HUES64 (cell line): Measurements from ENCODE around the gene ABHD1.

Experiments
- H3K27ac ChIP-seq: 2 replicates; pipeline ENCODE4 v1.7.0; 2013; ENCODE audit warnings: low read depth, low read length, inconsistent platforms
- H3K27me3 ChIP-seq: 2 replicates; pipeline ENCODE4 v1.6.1; 2013; ENCODE audit warnings: mild to moderate bottlenecking, low read length; ENCODE audit not compliant: insufficient read depth
- H3K36me3 ChIP-seq: 2 replicates; pipeline ENCODE4 v1.6.1; 2013; ENCODE audit warnings: mild to moderate bottlenecking, low read length; ENCODE audit not compliant: insufficient read depth
- H3K4me1 ChIP-seq: 2 replicates; pipeline ENCODE4 v1.6.1; 2013; ENCODE audit warnings: mild to moderate bottlenecking, low read length, moderate library complexity; ENCODE audit not compliant: insufficient read depth
- H3K4me3 ChIP-seq: 2 replicates; pipeline ENCODE4 v1.5.1; 2013; ENCODE audit warnings: mild to moderate bottlenecking, low read length, moderate library complexity
- H3K9ac ChIP-seq: 2 replicates; pipeline ENCODE4 v1.6.1; 2013; ENCODE audit warnings: mild to moderate bottlenecking, low read depth, low read length
- H3K9me3 ChIP-seq: 2 replicates; pipeline ENCODE4 v1.6.1; 2013; ENCODE audit warnings: low read depth, low read length; ENCODE audit not compliant: insufficient read depth
- WGBS: fragments of 150-250, 120-280 bp; methylation state at CpG from one replicate; pipeline ENCODE4 v1.1.7; 2013; ENCODE audit warnings: missing lambda C conversion rate; 5-methylcytosine and 5-hydroxymethylcytosine counted together

ABHD1 gene

DNA sequence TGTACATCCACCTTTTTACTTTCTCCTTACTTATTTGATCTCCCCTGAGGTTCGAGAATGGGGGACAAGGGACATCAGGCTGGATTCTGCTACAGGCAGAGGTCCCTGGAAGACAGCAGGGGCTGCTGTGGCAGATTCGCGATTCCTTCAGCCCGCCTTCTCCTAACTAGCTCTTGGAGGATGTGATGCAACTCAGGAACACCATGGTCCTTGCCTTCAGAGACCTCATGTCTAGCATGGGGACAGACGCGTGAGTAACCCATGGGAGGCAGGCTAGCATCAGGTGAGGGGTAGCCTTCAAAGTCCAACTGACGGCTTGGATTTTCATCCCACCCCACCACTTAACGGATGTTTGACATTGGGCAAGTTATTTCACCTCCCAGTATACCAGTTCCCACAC lies 24.3 kb downstream of the ABHD1 start:
- no peak overlapping the region for H3K27ac ChIP-seq
- H3K4me3 ChIP-seq: no peak overlapping the region
- H3K36me3 ChIP-seq: no peaks in the 10 kb centered on the region
- H3K9me3 ChIP-seq: no peaks in the 10 kb centered on the region
- WGBS: 93% methylated on average over 8 of the region's 8 CpGs
- H3K27me3 ChIP-seq: no peaks in the 10 kb centered on the region
- no peaks in the 10 kb centered on the region for H3K4me1 ChIP-seq
- H3K9ac ChIP-seq: no peak overlapping the region

DNA sequence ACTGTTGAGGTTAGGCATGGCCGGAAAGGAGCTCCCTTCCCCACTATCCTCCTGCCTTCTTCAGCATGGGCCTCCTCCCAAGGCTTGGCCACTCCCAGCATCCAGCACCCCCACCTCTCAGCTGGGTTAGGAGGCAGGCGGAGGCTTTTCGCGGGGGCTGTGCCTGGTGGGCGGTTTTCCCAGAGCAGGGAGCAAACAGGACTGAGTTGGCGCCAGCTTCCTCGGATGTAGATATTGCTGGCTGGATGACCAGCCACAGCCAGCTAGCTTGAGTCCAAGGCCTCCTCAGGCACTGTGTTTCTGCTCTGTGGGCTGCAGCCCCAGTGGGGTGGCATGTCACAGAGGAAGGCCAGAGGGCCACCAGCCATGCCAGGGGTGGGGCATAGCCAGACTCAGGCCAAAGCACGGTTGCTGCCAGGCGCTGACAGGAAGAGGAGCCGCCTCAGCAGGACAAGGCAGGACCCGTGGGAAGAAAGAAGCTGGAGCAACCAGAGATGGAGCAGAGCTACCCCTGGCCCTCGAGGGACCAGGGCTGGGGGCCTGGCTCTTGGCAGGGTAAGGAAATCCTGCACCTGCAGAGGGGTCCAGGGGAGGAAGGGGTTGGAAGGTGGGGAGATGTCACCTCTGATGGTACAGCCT lies 25.3 kb downstream of the ABHD1 start, which contains the start of gene TCF23:
Gene TCF23, plus strand, starts transcription at position 204 of the 639 bp plus-strand sequence. Its CDS starts 130 bp downstream, at position 334.
- Histone ChIP-seq H3K4me1 (no peaks in the 10 kb centered on the region), H3K9ac (no peak within 1 kb of the TSS), H3K4me3 (no peak within 1 kb of the TSS), H3K9me3 (no peaks in the 10 kb centered on the region), H3K36me3 (no peaks in the 10 kb centered on the region), H3K27ac (no peak within 1 kb of the TSS), H3K27me3 (no peaks in the 10 kb centered on the region)
- WGBS: 89% methylated on average over 12 of the region's 12 CpGs

DNA sequence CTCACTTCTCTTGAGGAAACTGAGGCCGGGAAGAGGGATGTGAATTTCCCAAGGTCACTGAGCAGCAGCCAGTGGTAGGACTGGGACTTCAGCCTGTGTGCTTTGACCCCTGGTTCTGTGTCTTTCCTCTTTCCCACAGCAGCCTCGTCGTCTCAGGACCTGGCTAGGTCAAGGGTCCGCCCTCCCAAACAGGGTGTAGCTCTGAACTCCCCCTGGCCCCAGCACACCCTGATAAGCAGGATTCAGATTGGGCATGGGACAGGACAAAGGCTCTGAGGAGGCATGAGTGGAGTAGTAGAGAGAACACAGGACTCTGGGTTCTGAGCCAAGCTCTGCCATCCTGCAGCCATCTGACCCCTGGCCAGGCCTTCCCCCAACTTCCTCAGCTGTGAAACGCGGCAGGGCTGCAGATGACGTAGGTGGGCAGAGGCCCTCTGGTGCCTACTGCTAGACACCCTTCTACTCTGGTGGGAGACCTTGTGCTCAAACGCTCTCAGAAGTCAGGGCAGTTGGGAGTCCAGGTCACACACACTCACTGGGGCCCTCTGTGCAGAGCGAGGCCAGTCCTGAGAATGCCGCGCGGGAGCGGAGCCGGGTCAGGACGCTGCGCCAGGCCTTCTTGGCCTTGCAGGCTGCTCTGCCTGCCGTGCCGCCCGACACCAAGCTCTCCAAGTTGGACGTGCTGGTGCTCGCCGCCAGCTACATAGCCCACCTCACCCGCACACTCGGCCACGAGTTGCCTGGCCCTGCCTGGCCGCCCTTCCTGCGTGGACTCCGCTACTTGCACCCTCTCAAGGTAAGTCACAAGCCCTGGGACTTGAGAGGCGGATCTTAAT lies 26.2 kb downstream of the ABHD1 start:
- 94% methylated on average over 29 of the region's 29 CpGs for WGBS
- no peak overlapping the region for H3K27ac ChIP-seq
- H3K4me3 ChIP-seq: no peak overlapping the region
- H3K9ac ChIP-seq: no peak overlapping the region
- no peaks in the 10 kb centered on the region for H3K36me3 ChIP-seq
- H3K4me1 ChIP-seq: no peaks in the 10 kb centered on the region
- no peaks in the 10 kb centered on the region for H3K9me3 ChIP-seq
- no peaks in the 10 kb centered on the region for H3K27me3 ChIP-seq

DNA sequence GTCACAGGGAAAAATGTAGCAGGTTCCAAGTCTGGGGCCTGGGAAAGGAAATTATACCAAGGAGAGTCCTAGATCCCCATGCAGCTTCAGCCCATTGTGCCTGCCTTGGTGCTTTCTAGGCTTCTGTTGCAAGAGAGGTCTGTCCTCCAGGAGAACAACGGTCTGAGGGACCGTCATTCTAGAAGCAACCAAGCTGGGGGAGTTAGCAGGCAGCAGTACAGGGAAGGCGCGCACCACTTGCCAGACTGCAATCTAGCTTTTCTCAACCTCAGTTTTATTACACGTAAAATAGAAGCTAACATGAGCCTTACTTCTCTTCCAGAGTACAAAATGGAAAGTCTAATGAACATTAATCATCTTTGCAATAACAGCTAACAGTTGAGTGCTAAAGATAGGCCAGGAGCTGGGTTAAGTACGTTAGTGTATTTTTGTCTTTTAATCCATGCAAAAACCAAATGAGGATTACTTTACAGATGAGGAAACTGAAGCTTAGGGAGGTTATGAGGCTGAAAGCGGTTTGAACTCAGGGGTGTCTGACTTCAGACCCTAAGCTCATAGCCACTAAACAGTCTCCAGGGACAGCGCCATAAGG lies 27.1 kb downstream of the ABHD1 start:
- no peaks in the 10 kb centered on the region for H3K27me3 ChIP-seq
- no peak overlapping the region for H3K4me3 ChIP-seq
- no peaks in the 10 kb centered on the region for H3K4me1 ChIP-seq
- no peak overlapping the region for H3K9ac ChIP-seq
- H3K27ac ChIP-seq: no peak overlapping the region
- H3K9me3 ChIP-seq: no peaks in the 10 kb centered on the region
- no peaks in the 10 kb centered on the region for H3K36me3 ChIP-seq
- WGBS: 90% methylated on average over 7 of the region's 8 CpGs

DNA sequence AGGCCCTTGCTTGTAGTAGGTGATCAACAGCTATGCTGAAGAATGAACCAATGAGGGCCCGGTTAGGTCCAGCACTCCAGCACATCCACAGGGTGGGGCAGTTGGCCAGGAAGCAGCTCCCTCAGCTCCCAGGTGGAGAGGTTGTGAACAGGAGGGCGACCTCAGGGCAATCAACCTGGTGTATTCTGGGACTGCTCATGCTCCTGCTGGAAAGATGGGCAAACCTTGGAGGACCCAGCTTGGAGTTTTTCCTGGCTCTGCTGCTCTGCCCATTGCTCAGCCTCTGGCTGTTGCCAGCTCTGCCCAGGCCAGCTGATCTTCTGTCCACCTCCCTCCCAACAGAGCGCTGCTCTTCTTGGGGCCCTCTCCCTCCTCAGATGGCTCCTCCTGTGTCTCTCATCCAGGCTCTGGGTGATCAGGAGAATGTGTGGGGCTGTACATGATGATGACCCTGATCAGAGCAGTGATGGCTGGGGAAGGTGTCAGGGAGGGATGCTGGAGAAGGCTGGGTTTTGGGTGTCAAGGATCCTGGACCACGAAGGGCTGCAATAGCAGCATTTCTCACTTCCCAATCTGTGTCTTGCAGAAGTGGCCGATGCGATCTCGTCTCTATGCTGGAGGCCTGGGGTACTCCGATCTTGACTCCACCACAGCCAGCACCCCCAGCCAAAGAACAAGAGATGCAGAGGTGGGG lies 28.6 kb downstream of the ABHD1 start:
- 86% methylated on average over 8 of the region's 8 CpGs for WGBS
- Histone ChIP-seq H3K27me3 (no peaks in the 10 kb centered on the region), H3K4me1 (no peaks in the 10 kb centered on the region), H3K36me3 (no peaks in the 10 kb centered on the region), H3K9me3 (no peaks in the 10 kb centered on the region), H3K27ac (no peak overlapping the region), H3K9ac (no peak overlapping the region), H3K4me3 (no peak overlapping the region)

DNA sequence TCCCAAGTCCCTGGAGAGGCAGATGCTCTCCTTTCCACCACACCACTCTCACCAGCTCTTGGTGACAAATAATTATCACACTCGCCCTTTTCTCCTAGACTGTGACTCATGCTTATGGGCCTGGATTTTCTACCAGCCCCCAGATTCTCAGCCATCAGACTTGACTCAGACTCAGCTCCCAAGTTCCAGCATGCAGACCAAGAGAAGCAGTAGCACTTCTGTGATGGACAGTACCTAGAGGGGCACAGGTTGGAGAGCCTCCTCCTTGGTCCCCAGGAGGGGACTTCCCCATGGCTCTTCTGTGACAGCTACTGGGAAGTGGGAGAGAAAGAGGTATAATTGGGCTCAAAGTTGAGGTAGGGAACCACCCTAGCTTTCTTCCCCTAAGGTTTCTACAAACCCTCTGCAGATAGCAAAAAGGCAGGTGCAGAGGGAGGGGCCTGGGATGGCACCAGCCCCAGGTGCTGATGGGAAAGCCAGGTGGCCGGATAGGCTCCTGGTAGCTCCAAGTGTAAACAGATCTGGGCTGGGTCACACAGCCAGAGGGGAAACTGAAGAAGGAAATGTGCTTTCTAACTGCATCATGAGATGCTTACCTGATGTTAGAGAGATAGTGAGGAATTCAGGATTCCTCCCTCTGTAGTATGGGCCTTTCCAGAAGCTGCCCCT lies 29.3 kb downstream of the ABHD1 start:
- no peak overlapping the region for H3K4me3 ChIP-seq
- WGBS: 87% methylated on average over 2 of the region's 2 CpGs
- no peaks in the 10 kb centered on the region for H3K36me3 ChIP-seq
- no peaks in the 10 kb centered on the region for H3K9me3 ChIP-seq
- H3K27me3 ChIP-seq: no peaks in the 10 kb centered on the region
- no peaks in the 10 kb centered on the region for H3K4me1 ChIP-seq
- H3K27ac ChIP-seq: no peak overlapping the region
- no peak overlapping the region for H3K9ac ChIP-seq

DNA sequence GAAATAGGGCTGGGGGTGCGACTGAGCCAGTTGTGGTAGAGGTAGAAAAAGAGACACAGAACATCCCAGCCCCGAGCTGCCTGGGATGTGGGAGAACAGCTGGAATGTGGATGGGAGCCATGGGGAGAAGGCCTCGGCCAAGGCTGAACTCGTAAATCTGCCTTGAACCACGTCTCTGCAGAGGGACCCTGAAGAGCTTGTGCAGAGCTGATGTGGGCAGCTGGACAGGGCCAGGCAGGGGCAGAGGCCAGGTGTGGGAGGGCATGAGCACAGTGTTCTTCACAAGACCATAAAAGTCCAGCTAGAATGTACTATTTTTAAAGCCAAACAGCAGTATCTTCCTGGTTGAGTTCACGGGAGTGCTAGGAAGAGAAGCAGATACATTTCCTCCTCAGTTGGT lies 30.9 kb downstream of the ABHD1 start:
- Histone ChIP-seq H3K9me3 (no peaks in the 10 kb centered on the region), H3K27ac (no peak overlapping the region), H3K27me3 (no peaks in the 10 kb centered on the region), H3K4me3 (no peak overlapping the region), H3K4me1 (no peaks in the 10 kb centered on the region), H3K36me3 (no peaks in the 10 kb centered on the region), H3K9ac (no peak overlapping the region)
- WGBS: 91% methylated on average over 6 of the region's 6 CpGs

DNA sequence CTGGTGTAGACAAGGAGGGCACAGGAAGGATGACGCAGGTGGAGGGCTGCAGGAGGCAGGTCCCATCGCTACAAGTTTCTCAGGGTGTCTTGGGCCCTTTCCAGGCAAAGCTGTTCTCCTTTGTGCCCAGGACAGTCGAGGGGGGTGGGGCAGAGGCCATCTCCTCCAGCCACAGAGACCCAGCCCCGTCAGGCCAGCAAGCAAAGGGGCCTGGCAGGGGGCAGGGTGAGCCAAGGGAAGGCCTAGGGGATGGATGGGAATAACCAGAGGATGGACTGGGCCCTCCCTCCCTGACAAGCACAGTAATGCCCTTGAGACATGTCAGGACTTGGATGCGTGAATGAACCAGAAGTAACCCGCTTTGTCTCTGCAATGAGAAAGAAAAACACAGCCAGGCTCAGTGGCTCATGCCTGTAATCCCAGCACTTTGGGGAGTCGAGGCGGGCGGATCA lies 31.5 kb downstream of the ABHD1 start:
- no peaks in the 10 kb centered on the region for H3K4me1 ChIP-seq
- H3K4me3 ChIP-seq: no peak overlapping the region
- H3K9me3 ChIP-seq: no peaks in the 10 kb centered on the region
- H3K36me3 ChIP-seq: no peaks in the 10 kb centered on the region
- no peaks in the 10 kb centered on the region for H3K27me3 ChIP-seq
- no peak overlapping the region for H3K27ac ChIP-seq
- WGBS: 90% methylated on average over 9 of the region's 9 CpGs
- H3K9ac ChIP-seq: no peak overlapping the region

DNA sequence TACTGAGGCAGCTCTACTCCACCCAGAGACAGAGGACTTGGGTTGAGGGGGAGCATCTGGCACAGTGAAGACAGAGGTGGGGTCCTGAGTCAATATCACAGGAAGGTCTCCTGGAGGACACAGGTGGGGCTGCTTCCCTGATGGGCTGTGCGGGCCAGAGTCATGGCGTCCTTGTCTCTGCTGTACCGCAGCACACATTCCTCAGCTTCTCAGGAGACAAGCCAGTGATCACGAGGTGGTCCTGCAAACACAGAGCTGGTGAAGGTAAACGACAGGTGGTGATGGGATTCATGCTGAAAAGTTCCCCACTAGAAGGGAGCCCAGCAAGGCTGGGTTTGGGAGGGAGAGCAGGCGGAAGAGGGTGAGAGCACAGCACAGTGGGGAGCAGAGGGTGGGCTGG lies 34.9 kb downstream of the ABHD1 start:
- Histone ChIP-seq H3K36me3 (no peaks in the 10 kb centered on the region), H3K9me3 (no peaks in the 10 kb centered on the region), H3K27ac (no peak overlapping the region), H3K4me3 (no peak overlapping the region), H3K9ac (no peak overlapping the region), H3K4me1 (no peaks in the 10 kb centered on the region), H3K27me3 (no peaks in the 10 kb centered on the region)
- 87% methylated on average over 6 of the region's 6 CpGs for WGBS

DNA sequence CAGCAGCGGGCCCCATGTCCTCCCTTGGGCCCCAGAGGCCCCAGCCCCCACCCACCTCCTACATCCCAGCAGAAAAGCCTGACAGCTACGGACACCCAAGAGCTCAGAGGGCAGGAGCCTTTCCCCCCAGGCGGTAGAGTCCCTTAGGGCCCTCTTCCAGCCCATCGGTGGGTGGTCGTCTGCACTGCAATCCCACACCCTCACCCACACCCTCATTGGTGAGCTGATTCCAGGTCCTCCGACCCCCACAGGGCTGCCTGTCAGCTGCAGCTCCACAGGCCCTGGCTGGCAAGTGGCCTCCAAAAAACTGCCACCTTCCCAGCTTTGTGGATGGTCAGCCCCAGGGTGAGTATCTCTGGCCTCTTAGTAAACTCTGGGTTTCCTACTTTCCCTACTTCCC lies 35.7 kb downstream of the ABHD1 start:
- Histone ChIP-seq H3K27ac (no peak overlapping the region), H3K9ac (no peak overlapping the region), H3K4me1 (no peaks in the 10 kb centered on the region), H3K9me3 (no peaks in the 10 kb centered on the region), H3K36me3 (no peaks in the 10 kb centered on the region), H3K4me3 (no peak overlapping the region), H3K27me3 (no peaks in the 10 kb centered on the region)
- 92% methylated on average over 6 of the region's 6 CpGs for WGBS
